HG03469 (cell line): ENCODE data around the gene RINL.
"Not testable (repeated sequence)": the region's sequence is repeated elsewhere in the genome, so short reads cannot be mapped to it uniquely, and the experiment has no call there.

Experiments used
- ATAC-seq: cut with Tn5 transposase; IDR thresholded peaks from one replicate; pipeline ENCODE4 v1.9.1; 2021; ENCODE audit warnings: mild to moderate bottlenecking, moderate library complexity, moderate number of reproducible peaks; ENCODE audit not compliant: unreplicated experiment

The RINL gene

DNA sequence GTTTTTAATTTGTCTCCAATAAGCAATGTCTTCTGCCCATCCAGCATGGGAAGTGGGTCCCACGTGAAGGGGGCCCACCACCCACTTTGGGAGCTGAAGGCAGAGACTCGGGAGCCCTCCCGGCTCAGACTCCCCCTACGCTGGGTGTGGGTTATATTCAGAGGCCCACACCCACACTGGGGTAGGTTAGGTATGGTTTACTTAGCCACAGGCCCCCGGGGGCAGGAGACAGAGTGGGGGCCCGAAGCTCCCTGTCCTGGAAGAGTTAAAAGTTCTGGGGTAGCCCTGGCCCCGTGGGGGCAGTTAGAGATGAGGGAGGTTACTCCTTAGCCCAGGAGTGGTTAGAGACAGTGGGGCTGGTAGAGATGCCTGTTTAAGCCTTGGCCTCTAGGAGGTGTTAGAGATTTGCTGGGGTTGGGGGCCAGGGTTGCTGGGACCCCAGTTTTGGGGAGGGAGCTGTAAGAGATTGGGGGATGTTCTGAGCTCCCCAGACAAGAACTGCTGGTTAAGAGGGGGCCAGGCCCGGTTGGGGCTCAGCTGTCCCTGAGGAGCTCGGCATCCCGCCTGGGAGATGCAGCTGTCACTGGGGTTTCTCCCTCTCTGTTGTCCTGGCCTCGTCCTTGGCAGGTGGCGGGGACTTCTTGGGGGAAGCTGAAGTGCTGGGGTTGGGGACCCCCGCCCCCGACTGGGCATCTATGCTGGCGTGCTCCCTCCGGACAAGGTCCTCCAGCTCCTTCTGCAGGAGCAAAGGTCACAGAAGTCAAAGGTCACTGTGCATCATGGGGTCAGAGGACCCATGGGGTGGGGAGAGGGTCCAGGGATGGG is 712 bp upstream of the RINL start:
- no peak for ATAC-seq

DNA sequence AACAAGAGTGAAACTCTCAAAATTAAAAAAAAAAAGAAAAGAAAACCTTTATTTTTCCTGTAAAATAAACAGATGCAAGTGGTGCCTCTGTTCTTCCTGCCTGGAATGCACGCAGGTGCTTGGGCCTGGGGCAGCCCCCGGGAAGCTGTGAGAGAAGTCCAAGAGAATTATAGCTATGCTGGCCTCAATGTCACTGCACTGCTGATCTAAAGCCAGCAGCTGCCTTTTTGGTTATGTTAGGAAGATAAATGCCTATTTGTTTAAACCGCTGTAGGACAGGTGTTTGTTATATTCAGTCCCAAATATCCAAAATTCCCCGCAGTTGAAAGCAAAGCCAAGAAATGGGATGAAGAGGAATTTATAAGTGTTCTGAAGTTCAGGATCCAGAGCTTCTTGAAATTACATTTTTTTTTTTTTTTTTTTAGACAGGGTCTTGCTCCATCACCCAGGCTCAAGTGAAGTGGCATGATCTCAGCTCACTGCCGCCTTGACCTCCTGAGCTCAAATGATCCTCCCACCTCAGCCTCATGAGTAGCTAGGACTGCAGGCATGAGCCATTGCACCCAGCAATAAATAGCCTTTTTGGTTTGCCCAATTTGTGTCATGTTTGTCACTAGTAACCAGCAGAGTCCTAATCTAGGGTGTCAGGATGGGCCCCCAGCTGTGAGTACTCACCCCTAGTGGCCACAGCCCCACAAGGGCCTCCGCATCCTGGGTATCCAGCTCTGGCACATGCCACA is 2.2 kb downstream of the RINL start:
- ATAC-seq, result no peak

DNA sequence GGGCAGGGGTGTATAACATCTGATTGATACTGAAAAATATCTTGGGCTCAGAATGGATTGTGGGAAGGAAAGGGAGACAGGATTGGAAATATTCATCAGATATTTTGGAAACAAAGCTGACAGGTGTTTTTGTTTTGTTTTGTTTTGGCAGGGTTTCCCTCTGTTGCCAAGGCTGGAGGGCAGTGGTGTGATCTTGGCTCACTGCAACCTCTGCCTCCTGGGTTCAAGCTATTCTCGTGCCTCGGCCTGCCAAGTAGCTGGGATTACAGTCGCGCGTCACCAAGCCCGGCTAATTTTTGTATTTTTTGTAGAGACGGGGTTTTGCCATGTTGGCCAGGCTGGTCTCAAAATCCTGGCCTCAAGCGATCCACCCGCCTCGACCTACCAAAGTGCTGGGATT is 4.7 kb downstream of the RINL start:
- ATAC-seq, result not testable (repeated sequence)

- ATAC-seq, result no peak
Observed at GRCh38 chr19:38870612-38871011, 7.5 kb downstream of the RINL start.

DNA sequence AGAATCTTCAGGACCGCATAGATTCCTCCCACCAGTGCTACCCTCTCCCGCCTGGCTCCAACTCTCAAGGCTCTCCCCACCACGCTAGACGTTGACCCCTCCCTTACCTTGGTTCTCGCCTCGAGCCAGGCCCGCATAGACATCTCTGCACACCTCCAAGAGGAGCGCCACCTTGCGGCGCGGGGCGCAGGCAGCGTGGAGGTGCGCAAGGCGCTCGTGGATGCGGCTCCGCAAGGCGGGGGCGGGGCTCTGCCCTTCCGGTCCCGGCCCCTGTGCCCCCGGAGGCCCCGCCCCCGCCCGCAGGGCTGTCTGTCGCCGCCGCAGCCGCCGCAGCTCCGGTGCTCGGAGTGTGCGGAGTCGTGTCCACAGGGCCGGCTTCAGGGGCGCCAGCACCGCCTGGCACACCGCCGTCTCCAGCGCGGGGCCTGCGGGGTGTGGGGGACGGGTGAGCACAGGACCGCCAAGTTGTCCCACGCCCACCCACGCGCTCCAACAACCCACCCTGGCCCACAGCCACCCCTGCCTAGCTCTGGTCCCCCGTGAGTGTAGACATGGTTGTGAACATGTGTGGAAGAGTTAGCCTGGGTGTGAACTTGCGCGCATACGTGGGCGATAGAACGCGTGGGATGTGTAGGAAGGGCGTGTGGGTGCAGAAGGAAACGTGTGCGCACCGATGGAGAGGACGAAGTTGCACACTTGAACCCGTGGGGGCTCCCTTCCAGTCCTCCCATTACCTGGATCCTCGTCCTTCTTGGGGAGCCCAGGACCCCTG is 8.1 kb downstream of the RINL start:
- no peak for ATAC-seq

DNA sequence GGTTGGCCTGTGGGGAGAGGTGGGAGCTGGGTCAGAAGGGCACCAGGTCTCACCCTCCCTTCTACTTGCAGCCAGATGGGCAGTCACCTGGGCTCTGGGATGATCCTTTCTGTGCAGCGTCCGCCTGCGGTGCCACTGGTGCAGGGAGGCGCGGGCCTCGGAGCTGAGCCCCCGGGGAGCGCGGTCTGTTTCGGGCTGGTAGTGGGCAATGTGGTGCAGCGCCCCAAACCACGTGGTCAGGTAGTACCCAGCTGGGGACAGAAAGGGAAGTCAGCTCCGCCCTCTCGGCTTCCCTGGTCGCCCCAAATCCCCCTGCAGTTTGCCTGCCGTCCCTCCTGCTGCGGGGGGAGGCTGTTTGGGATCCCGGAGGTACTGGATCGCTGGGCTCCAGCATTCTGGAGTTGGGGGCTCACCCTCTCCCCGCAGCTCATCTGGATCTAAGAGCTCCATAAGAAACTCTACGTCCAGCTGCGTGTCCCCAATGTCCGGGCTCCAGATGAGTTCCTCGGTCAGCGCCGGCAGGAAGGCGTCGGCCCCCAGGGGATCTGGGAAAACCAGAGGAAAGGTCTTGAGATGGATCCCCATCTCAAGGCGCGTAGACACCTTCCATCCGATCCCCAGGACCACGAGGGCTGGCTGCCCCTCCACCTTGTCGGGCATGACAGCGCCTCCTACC is 8.8 kb downstream of the RINL start:
- no peak for ATAC-seq

DNA sequence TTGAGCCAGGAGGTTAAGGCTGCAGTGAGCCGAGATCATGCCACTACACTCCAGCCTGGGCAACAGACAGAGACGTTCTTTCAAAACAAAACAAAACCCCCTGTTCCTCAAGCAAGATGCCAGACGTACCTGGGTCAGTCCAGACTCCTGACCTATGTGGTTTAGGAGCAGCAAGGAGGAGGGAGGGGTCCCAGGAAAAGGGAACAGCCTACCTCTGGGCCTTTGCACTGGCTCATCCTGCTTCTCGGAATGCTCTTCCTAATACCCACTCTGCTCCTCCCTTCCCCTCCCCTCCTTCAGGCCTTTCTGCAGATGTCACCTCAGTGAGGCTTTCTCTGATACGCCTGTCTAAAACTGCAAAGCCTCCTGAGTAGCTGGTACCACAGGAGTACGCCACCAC is 9.5 kb downstream of the RINL start:
- no peak for ATAC-seq

DNA sequence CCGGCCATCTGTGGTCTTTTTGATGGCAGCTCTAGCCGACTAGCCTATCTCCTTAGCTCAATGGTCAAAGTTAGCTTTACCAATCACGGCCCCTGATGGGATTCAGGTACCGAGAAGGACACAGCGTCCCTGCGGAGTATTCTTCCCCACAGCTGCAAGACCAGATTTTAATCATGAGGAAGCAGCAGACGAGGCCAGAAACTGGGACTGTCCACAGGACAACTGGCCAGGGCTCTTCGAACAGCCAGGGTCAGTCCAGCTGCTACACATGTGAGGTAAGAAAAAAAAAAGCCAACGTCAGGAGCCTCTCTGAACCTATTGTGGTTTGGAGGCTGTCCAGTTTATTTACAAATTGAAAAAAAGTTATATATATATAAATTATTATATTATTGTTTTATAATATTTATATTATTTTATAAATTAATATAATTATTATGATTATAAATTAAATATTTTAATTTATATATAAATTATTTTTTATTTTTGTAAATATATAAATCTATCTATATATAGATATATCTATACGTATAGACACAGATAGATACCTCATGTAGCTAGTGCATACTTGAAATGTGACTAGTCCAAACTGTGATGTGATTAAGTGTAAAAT is 10.8 kb downstream of the RINL start:
- ATAC-seq, result no peak

- no peak for ATAC-seq
Observed at GRCh38 chr19:38862321-38863059, 15.6 kb downstream of the RINL start.

DNA sequence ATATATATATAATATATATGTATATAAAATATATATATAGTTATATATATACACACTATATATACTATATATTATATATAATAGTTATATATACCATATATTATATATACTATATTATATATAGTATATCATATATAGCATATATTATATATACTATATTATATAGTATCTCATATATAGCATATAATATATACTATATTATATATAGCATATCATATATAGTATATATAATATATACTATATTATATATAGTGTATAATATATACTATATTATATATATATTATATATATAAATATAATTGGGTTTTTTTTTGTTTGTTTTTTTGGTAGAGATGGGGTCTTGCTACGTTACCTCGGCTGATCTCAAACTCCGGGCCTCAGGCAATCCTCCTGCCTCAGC is 16.7 kb downstream of the RINL start:
- no peak for ATAC-seq

GRCh38 chr19:38859631-38860204 is 18.4 kb downstream of the RINL start:
- ATAC-seq, result not testable (repeated sequence)

DNA sequence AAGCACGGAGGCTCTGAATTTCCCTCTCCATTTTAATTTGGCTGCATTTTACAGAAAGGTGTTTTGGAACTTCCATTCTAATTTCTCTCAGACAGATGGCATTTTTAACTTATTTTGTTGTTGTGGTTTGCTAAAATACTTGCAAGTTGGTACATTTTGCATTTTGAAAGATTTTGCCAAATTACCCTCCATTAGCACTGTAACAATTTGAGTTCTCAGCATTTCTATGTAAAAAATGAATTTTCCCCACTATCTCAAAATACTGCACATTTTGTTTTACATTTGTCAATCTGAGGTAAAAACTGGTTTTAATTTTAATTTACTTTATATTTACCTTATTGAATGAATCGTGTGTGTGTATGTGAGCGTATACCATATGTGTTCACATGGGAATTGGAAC is 21.3 kb downstream of the RINL start:
- no peak for ATAC-seq

GRCh38 chr19:38855751-38856150 is 22.3 kb downstream of the RINL start:
- not testable (repeated sequence) for ATAC-seq

DNA sequence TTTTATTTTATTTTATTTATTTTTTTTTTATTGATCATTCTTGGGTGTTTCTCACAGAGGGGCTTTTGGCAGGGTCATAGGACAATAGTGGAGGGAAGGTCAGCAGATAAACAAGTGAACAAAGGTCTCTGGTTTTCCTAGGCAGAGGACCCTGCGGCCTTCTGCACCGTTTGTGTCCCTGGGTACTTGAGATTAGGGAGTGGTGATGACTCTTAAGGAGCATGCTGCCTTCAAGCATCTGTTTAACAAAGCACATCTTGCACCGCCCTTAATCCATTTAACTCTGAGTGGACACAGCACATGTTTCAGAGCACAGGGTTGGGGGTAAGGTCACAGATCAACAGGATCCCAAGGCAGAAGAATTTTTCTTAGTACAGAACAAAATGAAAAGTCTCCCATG is 23.1 kb downstream of the RINL start:
- not testable (repeated sequence) for ATAC-seq

DNA sequence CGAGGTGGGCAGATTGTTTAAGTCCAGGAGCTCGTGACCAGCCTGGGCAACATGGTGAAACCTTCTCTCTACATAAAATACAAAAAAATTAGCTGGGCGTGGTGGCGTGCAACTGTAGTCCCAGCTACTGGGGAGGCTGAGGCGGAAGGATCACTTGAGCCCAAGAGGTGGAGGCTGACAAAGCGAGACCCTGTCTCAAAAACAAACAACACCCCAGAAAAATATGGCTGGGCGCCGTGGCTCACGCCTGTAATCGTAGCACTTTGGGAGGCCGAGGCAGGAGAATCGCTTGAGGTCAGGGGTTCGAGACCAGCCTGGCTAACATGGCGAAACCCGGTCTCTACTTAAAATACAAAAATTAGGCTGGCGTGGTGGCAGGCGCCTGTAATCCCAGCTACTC is 24.9 kb downstream of the RINL start:
- ATAC-seq, result no peak

DNA sequence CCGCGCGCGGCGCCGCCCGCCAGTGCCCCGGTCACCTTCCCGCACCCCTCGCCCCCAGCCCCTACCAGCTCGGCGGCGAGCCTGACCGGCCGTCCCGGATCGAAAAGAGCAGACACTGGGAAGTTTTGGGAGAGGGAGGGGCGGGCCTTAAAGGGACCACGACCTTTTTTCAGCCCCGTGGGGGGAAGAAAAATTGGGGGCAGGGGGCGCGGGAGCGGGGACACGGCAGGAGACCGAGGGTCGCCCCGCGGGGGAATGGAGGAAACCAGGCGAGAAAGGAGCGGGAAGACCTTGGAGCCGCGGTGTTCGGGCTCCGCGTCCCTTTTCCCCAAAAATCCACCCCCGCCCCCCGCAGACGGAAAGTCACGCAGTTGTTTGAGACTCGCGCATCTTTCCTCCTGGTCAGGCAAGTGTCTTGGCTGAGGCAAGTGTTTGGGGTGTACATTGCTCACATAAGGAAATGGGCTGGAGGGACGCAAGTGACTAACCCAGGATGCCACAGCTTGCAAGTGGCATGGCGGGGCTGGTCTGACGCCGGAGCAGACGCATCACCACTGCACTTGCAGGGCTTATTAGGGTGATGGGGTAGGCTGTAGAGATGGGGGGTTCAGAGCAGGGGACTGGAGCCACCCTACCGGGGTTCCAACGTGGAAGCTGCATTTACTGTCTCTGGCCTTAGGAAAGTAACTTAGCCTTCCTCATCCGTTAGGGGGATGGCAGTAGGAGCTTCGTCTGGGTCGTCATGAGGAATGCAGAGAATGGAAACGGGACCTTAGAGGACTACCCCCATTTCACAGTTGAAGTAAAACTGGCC is 25.6 kb downstream of the RINL start:
- ATAC-seq, result no peak

- ATAC-seq, result no peak
Observed at GRCh38 chr19:38851622-38852230, 26.3 kb downstream of the RINL start.

DNA sequence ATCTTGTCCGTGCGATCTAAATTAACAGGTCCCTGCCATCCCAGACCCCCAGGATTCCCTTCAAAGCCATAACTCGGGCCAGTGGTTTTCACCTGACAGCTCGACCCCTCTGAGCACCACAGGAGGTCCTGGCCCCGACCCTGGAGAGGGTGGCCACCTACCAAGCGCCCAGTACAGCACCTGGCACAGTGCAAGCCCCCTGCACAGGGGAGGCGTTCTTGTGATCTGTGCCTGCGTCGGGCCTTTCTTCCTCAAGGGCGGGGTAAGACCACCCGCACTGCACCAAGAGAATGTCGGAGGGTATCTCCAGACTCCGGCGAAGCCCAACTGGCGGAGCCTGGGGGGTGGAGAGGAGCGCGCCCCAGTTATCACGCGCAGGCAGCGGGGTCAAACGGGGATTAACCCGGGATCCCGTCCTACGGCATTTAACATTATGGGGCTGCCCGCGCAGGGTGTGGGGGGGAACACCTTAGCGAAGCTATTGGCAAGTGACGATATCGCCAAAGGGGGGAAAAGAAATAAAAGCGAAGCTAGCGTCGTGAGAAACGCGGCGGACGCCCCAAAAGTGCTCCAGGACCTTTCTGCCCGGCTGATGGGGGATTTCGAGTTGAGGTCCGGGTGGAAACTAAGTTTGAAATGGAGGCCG is 27.0 kb downstream of the RINL start:
- no peak for ATAC-seq
